ENCODE measurements around the gene NR6A1.

- TF ChIP-seq CTCF (IDR thresholded peaks at IDR 0.05; ENCODE audit: insufficient read depth, low read length, poor library complexity, severe bottlenecking) (no peak), EZH2phosphoT487 (conservative IDR thresholded peaks at IDR 0.05; ENCODE audit: low read length) (no peak)
These were observed 203.7 kb downstream of the NR6A1 start for GRCh38 chr9:124567362-124567761.
